KBM-7 (cell line): ENCODE results near the gene PIP5K1C.

Experiments used
- DNase-seq: peaks from one replicate; pipeline ENCODE4 v3.0.0-alpha.2; 2015
- in situ Hi-C: fragments of 300-500 bp; cut with MboI; formaldehyde crosslinking; loops from 2 replicates; pipeline ENCODE4 v1.14.3; 2020; ENCODE audit warnings: low sequenced_read_pairs, low pct_unique_long_range_greater_than_20kb, mixed read lengths

Gene PIP5K1C

GRCh38 chr19:3700242-3701032, at the start of gene PIP5K1C:
Gene PIP5K1C (minus strand): TSS chr19:3700468. CDS start chr19:3700390, 78 bp downstream.
- in situ Hi-C loops: no loop called here
- peak; percentile 81 for DNase-seq

GRCh38 chr19:3748965-3749364, 48.7 kb upstream of the PIP5K1C start:
- no peak for DNase-seq
- in situ Hi-C loops: no loop called here

DNA sequence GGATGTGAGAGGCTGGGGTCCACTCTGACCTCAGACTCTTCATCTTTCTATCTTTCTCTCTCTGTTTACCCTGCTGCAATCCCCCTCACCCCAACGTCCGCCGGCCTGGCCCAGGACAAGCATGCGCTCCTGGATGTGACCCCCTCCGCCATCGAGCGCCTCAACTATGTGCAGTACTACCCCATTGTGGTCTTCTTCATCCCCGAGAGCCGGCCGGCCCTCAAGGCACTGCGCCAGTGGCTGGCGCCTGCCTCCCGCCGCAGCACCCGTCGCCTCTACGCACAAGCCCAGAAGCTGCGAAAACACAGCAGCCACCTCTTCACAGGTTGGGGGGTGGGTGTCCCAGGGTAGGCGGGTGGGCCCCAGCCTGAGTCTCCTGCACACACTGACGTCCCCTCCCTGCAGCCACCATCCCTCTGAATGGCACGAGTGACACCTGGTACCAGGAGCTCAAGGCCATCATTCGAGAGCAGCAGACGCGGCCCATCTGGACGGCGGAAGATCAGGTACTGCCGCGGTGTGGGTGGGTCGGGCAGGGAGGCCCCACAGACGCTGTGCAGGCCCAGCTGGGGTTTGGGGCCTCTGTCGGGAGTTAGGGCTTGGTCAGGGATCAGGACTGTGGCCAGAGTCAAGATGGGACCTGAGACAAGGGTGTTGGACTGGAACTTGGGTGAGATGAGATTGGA, 46.2 kb upstream of the PIP5K1C start:
- in situ Hi-C loops: no loop called here
- DNase-seq: no peak

DNA sequence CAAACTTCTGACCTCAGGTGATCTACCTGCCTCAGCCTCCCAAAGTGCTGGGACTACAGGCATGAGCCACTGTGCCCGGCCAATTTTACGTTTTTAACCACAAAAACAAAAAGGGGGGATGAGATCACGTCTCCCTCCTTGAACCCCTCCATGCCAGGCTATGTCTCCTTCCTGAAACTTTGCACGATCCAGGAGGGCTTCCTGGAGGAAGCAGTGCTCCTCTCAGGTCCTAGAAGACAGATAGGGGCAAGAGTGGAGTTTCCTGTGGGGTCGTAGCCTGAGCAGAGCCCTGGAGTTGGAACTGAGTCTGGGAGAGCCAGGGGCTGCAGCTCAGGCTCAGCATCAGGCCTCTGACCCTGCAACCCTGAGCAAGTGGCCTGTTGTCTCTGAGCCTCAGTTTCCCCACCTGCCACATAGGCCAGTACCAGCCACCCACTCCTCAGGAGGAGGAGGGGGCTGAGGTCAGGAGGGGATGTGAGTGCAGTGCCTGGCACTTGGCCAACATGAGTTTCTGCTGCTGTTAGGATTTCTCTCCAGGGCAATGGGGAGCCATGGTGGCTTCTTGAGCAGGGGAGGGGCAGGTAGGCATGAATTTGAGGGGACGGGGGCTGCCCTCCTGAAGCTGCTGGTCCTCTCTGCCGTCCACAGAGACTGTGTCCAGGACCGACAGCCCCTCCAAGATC, 45.2 kb upstream of the PIP5K1C start:
- no peak for DNase-seq
- in situ Hi-C loops: no loop called here

DNA sequence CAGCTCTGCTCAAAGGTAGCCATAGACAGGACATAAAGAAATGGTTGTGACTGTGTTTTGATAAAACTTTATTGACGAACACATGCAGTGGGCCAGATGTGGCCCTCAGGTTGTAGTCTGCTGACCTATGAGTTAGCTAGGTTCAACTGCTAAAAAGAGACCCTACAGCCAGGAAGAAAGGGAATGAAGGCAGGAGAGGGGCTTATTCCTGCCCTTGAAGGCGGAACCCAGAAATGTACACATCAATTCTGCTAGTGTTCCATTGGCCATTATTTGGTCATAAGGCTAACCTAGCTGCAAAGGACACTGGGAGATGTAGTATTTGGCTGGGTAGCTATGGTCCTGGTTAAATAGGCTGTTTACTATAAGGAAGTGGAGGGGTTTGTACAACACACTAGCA, 43.2 kb upstream of the PIP5K1C start:
- peak; percentile 47 for DNase-seq
- in situ Hi-C loops: no loop called here

- in situ Hi-C loops: no loop called here
- no peak for DNase-seq
Measured at GRCh38 chr19:3740431-3740830, 40.2 kb upstream of the PIP5K1C start.

- in situ Hi-C loops: no loop called here
- no peak for DNase-seq
Measured at GRCh38 chr19:3738477-3739220, 38.4 kb upstream of the PIP5K1C start.

DNA sequence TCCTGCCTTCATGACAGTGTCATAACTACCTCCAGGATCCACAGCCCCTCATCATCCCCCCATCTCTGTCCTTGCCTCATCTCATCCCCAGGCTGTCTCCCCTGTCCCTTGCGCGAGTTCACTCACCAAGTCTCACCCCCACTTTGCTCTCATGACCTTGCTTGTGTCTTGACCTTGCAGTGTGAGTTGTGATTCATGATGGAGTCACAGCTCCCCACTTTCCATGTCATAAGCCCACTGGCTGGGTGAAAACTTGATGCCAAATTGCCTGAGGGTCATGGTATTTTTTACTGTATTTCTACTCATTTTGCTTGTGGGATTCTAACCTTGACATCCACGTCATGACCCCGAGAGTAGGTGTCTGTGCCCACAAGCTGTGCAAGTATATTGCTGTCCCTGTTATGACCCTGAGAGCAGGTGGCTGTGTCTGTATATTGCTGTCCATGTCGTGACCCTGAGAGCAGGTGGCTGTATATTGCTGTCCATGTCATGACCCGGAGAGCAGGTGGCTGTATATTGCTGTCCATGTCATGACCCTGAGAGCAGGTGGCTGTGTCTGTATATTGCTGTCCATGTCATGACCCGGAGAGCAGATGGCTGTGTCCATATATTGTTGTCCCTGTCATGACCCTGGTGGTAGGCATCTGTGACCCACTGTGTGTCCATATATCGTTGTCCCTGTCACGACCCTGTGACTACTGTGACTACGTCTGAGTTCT, 37.4 kb upstream of the PIP5K1C start:
- no peak for DNase-seq
- in situ Hi-C loops: no loop called here

DNA sequence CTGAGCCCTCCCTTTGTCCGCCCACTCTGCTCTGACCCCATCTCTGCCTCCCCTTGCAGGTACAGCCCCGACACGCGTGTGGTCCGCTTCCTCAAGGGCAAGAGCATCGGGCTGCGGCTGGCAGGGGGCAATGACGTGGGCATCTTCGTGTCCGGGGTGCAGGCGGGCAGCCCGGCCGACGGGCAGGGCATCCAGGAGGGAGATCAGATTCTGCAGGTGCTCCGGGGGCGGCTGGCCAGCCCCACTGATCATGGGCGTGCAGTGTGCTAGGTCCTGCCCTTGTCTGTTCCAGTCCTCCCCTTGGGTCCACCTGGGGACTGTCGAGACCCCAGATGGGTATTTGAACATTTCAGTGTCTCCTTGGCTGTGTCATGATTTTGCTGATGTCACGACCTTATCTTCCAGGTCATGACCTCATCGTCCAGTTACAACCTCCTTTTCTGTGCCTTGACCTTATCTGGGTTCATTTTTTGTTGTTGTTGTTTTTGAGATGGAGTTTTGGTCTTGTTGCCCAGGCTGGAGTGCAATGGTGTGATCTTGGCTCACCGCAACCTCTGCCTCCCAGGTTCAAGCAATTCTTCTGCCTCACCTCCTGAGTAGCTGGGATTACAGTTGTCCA, 35.9 kb upstream of the PIP5K1C start:
- in situ Hi-C loops: no loop called here
- DNase-seq: no peak

DNA sequence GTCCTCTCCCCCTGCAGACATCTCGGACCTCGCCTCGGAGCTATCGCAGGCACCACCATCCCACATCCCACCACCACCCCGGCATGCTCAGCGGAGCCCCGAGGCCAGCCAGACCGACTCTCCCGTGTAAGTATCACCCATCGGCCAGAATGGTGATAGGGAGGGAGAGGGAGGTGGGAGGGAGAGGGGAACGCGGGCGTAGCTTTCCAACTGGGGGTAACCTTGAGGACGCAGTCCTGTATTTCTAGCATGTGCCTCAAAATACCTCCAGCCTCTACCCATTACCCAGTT, 34.0 kb upstream of the PIP5K1C start:
- no peak for DNase-seq
- in situ Hi-C loops: no loop called here

DNA sequence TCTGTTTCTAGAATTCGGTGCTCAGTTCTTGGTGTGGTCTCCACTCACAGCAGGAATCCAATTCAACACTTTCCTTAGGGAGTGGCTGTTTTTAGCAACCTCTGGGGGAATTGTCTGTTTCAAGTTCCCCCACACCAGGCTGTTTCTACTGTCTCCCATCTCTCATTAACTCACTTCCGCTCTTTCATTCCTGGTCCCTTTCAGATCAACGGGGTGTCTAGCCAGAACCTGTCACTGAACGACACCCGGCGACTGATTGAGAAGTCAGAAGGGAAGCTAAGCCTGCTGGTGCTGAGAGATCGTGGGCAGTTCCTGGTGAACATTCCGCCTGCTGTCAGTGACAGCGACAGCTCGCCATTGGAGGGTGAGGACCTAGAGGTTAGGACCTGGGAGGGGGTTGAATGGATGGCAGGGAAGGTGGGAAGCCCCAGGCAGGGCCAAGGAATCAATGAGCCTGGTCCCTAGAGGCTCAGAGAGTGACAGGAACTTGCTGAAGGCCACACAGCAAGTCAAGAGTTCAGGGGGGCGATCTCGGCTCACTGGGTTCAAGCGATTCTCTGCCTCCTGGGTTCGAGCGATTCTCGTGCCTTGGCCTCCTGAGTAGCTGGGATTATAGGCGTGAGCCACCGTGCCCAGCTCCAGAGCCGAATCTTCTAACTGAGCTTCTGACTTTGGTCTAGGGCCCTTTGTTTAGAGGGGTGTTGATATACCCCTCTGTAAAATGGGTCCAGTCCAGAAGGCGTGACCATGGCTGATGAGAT, 33.5 kb upstream of the PIP5K1C start:
- in situ Hi-C loops: no loop called here
- DNase-seq: peak; percentile 36

DNA sequence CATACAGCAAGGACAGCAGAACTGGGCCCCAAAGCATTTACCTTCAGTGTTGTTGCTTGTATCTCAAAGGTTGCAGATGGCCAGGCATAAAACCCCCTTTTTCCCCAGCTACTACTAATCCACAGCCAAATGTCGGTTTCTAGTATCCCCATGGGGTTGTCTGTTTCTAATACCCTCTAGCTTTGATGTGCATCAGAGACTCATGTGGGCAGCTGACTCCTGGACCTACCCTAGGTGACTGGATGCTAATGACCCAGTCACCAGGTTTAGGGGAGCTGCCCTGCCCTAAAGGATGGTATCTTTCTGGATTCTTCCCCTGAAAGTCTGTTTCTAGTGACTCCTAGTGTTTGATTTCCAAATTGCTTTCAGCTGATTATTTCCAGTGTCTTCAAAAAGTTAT, 31.8 kb upstream of the PIP5K1C start:
- in situ Hi-C loops: no loop called here
- DNase-seq: no peak

DNA sequence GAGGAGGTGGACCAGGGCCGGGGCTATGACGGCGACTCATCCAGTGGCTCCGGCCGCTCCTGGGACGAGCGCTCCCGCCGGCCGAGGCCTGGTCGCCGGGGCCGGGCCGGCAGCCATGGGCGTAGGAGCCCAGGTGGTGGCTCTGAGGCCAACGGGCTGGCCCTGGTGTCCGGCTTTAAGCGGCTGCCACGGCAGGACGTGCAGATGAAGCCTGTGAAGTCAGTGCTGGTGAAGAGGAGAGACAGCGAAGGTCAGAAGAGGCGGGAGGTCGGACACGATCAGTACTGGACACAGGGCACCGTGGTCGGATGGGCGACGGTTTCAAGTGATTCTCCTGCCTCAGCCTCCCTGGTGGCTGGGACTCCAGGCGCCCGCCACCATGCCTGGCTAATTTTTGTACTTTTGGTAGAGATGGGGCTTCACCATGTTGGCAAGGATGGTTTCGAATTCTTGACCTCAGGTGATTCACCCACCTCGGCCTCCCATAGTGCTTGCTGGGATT, 30.2 kb upstream of the PIP5K1C start:
- DNase-seq: no peak
- in situ Hi-C loops: no loop called here

DNA sequence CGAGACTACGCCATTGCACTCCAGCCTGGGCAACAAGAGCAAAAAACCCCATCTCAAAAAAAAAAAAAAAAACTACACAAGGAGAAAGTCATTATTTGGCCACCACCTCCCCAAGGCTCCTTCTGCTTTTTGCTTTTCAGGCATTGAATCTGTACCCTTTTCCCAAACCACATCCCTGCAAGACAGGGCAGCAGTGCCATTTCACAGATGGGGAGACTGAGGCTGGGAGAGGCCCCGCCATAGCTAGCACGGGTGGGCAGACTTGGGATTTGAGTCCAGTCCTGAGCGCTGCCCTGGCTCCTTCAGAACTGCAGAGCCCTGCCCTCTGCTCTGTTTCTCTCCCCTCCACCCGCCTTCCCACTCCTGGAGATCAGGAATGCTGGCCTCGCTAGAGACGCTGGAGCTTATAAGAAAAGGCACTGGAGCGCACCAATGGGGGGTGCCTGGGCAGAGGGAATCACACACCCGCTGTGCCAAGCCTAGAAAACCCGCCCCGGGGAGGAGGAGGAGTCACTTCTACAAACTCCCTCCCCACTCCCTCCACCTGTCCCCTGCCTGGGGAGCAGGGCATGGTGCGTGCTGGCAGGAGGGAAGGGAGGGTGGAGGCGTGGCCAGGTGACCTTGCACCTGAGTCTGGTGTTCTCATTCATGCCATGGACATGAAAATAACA, 25.5 kb upstream of the PIP5K1C start:
- in situ Hi-C loops: no loop called here
- DNase-seq: no peak

DNA sequence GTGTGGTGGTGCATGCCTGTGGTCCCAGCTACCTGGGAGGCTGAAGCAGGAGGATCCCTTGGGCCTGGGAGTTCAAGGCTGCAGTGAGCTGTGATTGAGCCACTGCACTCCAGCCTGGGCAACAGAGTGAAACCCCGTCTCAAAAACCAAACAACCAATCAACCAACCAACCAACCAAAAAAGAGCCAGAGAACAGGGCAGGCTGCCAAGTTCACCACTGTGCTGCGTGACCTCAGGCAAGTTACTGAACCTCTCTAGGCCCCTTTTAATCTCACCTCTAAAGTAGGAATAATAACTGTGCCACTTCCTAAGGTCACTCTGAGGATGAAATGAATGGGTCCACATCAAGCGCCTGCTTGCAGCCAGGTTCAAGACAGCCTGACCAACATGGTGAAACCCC, 24.9 kb upstream of the PIP5K1C start:
- no peak for DNase-seq
- in situ Hi-C loops: no loop called here

GRCh38 chr19:3723883-3724282, 23.6 kb upstream of the PIP5K1C start:
- DNase-seq: no peak
- in situ Hi-C loops: no loop called here

- DNase-seq: no peak
- in situ Hi-C loops: no loop called here
Measured at GRCh38 chr19:3723110-3723488, 22.8 kb upstream of the PIP5K1C start.
